ENCODE results near the gene REM2. TPM values are rescaled to one million over a fixed set of nuclear protein-coding genes. Genes with fewer than 3 reads are reported as not detected.

Gene REM2
- total RNA-seq, 1 experiment from 2014 or later, result 1.5 TPM

- POLR2A ChIA-PET, result interaction anchor here (1.1 to 4.1 kb wide), 4 partner anchors 10 to 50 kb away, joined by 4 to 32 read pairs (median 15); partner anchors contain the start of gene REM2
- ATAC-seq, result no peak
These were observed 10.0 kb upstream of the REM2 start for GRCh38 chr14:22872833-22873520.

GRCh38 chr14:22875003-22875747 is 7.8 kb upstream of the REM2 start:
- DNase-seq (ENCODE audit: low spot score) (no peak), ATAC-seq (no peak)
- Mint-ChIP-seq H3K27me3 (ENCODE audit: low read depth) (no peaks in the 10 kb centered on the region), H3K4me1 (peaks cover 14% of the 10 kb centered on the region), H3K4me3 (no peak overlapping the region), H3K36me3 (peaks cover 11% of the 10 kb centered on the region), H3K9me3 (no peaks in the 10 kb centered on the region), H3K27ac (no peak overlapping the region)
- ChIA-PET POLR2A (no interaction called here), CTCF (no interaction called here)
- no peak for TF ChIP-seq EMX1 (CRISPR knock-in tag; IDR thresholded peaks at IDR 0.05)
- no peak for TF ChIP-seq HMGXB4 (CRISPR knock-in tag; IDR thresholded peaks at IDR 0.05)
- TF ChIP-seq TCF7 (CRISPR knock-in tag; IDR thresholded peaks at IDR 0.05; ENCODE audit: low read depth), result no peak
- TF ChIP-seq ELF4 (CRISPR knock-in tag; IDR thresholded peaks at IDR 0.05; ENCODE audit: low read depth), result no peak
- no peak for TF ChIP-seq FOXK1 (CRISPR knock-in tag; IDR thresholded peaks at IDR 0.05)
- TF ChIP-seq IRF1 (CRISPR knock-in tag; IDR thresholded peaks at IDR 0.05), result no peak
- TF ChIP-seq ZBTB43 (CRISPR knock-in tag; IDR thresholded peaks at IDR 0.05), result no peak
- no peak for TF ChIP-seq FOXJ3 (CRISPR knock-in tag; IDR thresholded peaks at IDR 0.05; ENCODE audit: borderline replicate concordance)
- no peak for TF ChIP-seq GTF2I (CRISPR knock-in tag; conservative IDR thresholded peaks at IDR 0.05)
- no peak for TF ChIP-seq NFATC4 (CRISPR knock-in tag; IDR thresholded peaks at IDR 0.05)

More at GRCh38 chr14:22872833-22873520, 10.0 kb upstream of the REM2 start:
- H3K36me3 Mint-ChIP-seq, result peaks cover 11% of the 10 kb centered on the region
- peak overlapping the region; percentile 83 for H3K4me3 Mint-ChIP-seq
- no peaks in the 10 kb centered on the region for H3K27me3 Mint-ChIP-seq (ENCODE audit: low read depth)
- peaks cover 18% of the 10 kb centered on the region for H3K4me1 Mint-ChIP-seq
- peak; percentile 46; the same call in 1 of the 2 replicates for TF ChIP-seq PREB (CRISPR knock-in tag; IDR thresholded peaks at IDR 0.05; ENCODE audit: borderline replicate concordance)
- TF ChIP-seq FOXJ3 (CRISPR knock-in tag; IDR thresholded peaks at IDR 0.05; ENCODE audit: borderline replicate concordance), result no peak
- TF ChIP-seq HMGXB4 (CRISPR knock-in tag; IDR thresholded peaks at IDR 0.05), result no peak
- TF ChIP-seq CREB1 (CRISPR knock-in tag; IDR thresholded peaks at IDR 0.05), result no peak
- no peak for TF ChIP-seq STAT6 (CRISPR knock-in tag; conservative IDR thresholded peaks at IDR 0.05; ENCODE audit: low read depth)
- no peak for TF ChIP-seq EMX1 (CRISPR knock-in tag; IDR thresholded peaks at IDR 0.05)
- TF ChIP-seq ZNF416 (CRISPR knock-in tag; IDR thresholded peaks at IDR 0.05), result no peak
- no peak for DNase-seq (ENCODE audit: low spot score)
- CTCF ChIA-PET, result interaction anchor here (0.6 to 3.8 kb wide), 17 partner anchors 8 to 530 kb away, joined by 3 to 57 read pairs (median 6); partner anchors contain the start of genes ABHD4 and REM2
- no peaks in the 10 kb centered on the region for H3K9me3 Mint-ChIP-seq
- H3K27ac Mint-ChIP-seq, result peak overlapping the region; percentile 94

All from WTC11 (cell line).